Activated CD4-positive, alpha-beta memory T cell treated with anti-CD3 and anti-CD28 coated beads, Interleukin-2, amount 10 ng/mL, durations not matched to agents 7 days and 5 days (primary cell): ENCODE results near the gene STXBP5L. TPM values are rescaled to one million over a fixed set of nuclear protein-coding genes. Genes with fewer than 3 reads are reported as not detected.
"Not testable (repeated sequence)": the region's sequence is repeated elsewhere in the genome, so short reads cannot be mapped to it uniquely, and the experiment has no call there.

ENCODE experiments used
- CTCF ChIA-PET: fragments of 350-600 bp; sonication (Branson Sonifier 250); formaldehyde crosslinking; loops from one replicate; lab custom pipeline; 2021; ENCODE audit warnings: antibody characterized with exemption, inconsistent platforms; lab: Charles Lee
- POLR2A ChIA-PET: fragments of 350-600 bp; sonication (Branson Sonifier 250); formaldehyde crosslinking; loops from one replicate; lab custom pipeline; 2021; ENCODE audit warnings: antibody characterized with exemption; lab: Charles Lee
- DNase-seq: peaks from one replicate; pipeline ENCODE4 v3.0.0-alpha.2; 2020
- H3K27ac Mint-ChIP-seq: one replicate; pipeline ENCODE4 v1.8.0; 2021; ENCODE audit warnings: mild to moderate bottlenecking, mixed read lengths
- H3K27me3 Mint-ChIP-seq: one replicate; pipeline ENCODE4 v1.8.0; 2021; ENCODE audit warnings: mixed read lengths
- H3K36me3 Mint-ChIP-seq: one replicate; pipeline ENCODE4 v1.8.0; 2021; ENCODE audit warnings: low read depth, mixed read lengths
- H3K4me1 Mint-ChIP-seq: one replicate; pipeline ENCODE4 v1.8.0; 2021; ENCODE audit warnings: mixed read lengths
- H3K4me3 Mint-ChIP-seq: one replicate; pipeline ENCODE4 v1.8.0; 2021; ENCODE audit warnings: mild to moderate bottlenecking, mixed read lengths
- H3K9me3 Mint-ChIP-seq: one replicate; pipeline ENCODE4 v1.8.0; 2021; ENCODE audit warnings: mixed read lengths
- total RNA-seq, 2 experiments: library from RNA; stranded (reverse); gene quantifications; one replicate each; pipeline ENCODE4 v1.2.3, GENCODE V29; 2021

STXBP5L gene
- total RNA-seq, 2 experiments from 2014 or later, result not detected

DNA sequence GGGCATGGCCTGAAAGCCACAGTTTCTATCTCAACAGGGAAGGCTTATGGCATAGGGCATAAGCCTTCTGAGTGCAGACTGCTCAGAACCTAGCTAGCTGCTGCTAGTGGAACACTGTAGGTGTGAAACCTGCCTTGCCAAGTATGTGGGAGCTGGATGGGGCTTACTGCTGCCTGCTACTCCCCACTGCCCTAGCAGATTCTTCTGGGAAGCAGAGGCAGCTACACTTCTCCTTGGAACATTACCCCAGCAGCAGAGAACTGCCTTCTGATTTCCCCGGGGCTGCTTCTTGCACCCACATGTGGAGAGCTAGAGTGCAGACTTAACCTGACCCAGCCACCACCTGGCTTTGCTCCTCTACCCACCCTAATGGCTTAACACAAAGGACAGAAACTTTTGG is 422.1 kb downstream of the STXBP5L start:
- Mint-ChIP-seq H3K27ac (no peak overlapping the region), H3K36me3 (no peaks in the 10 kb centered on the region), H3K27me3 (peaks cover 6% of the 10 kb centered on the region), H3K4me3 (no peak overlapping the region), H3K4me1 (no peaks in the 10 kb centered on the region), H3K9me3 (no peaks in the 10 kb centered on the region)
- POLR2A ChIA-PET, result no interaction called here
- DNase-seq, result no peak
- CTCF ChIA-PET, result no interaction called here

DNA sequence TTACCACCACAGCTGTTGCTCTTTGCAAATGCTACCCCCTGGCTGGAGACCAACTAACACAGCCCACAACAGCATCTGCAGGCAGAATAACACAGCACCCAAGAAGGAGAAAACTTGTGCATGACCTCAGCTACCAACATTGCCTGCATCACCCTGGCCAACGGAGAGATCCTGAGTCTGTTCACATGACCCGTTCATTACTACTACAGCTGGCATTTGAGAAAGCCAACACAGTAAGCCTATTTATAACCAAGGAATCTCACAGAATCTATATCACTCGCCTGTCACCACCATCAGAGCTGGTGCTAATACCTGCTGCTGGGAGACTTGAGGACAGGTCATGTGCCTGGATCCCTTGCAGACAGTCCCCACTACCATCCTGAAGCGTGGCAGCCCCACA is 422.6 kb downstream of the STXBP5L start:
- CTCF ChIA-PET, result no interaction called here
- Mint-ChIP-seq H3K27ac (no peak overlapping the region), H3K27me3 (peaks cover 6% of the 10 kb centered on the region), H3K36me3 (no peaks in the 10 kb centered on the region), H3K4me1 (no peaks in the 10 kb centered on the region), H3K9me3 (no peaks in the 10 kb centered on the region), H3K4me3 (no peak overlapping the region)
- POLR2A ChIA-PET, result no interaction called here
- no peak for DNase-seq

DNA sequence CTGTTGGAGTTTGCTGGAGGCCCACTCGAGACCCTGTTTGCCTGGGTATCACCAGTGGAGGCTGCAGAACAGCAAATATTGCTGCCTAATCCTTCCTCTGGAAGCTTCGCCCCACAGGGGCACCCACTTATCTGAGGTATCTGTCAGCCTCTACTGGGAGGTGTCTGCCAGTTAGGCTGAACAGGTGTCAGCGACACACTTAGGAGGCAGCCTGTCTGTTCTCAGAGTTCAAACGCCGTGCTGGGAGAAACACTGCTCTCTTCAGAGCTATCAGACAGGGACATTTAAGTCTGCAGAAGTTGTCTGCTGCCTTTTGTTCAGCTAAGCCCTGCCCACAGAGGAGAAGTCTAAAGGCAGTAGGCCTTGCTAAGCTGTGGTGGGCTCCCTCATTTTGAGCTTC is 448.0 kb downstream of the STXBP5L start:
- H3K27ac Mint-ChIP-seq, DNase-seq, POLR2A ChIA-PET, CTCF ChIA-PET, H3K9me3 Mint-ChIP-seq, H3K4me3 Mint-ChIP-seq, H3K27me3 Mint-ChIP-seq, H3K36me3 Mint-ChIP-seq, H3K4me1 Mint-ChIP-seq: not testable (repeated sequence)

DNA sequence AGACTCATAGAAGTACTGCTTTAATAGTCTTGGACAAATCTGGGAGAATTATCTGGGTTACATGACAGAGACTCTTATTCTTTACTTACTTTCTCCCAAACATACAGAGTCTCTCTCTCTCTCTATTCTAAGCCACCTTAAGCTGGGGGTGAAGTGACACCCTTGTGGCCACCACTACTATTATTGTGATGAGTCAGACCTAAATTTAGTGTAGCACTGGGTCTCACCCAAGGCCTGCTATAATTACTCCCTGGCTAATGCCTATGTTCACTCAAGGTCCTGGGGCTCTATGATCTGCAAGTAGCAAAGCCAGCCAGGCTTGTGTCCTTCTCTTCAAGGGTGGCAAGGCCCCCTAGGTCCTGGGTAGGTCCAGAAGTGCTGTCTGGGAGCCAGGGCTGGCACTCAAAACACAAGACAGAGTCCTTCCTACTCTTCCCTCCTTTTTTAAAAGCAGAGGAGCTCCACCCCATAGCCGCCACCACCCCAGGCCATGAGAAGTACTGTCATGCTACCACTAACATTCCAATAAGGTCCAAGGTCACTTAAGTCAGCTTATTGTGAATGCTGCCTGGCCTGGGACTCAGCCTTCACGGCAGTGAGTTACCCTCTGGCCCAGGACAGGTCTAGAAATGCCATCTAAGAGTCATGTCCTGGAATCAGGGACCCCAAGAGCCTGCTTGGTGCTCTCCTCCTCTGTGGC is 454.2 kb downstream of the STXBP5L start:
- no peak overlapping the region for H3K4me3 Mint-ChIP-seq
- peaks cover 2% of the 10 kb centered on the region for H3K27me3 Mint-ChIP-seq
- no peak overlapping the region for H3K27ac Mint-ChIP-seq
- no peaks in the 10 kb centered on the region for H3K4me1 Mint-ChIP-seq
- ChIA-PET CTCF (no interaction called here), POLR2A (no interaction called here)
- no peaks in the 10 kb centered on the region for H3K36me3 Mint-ChIP-seq
- DNase-seq, result no peak
- H3K9me3 Mint-ChIP-seq, result no peaks in the 10 kb centered on the region

DNA sequence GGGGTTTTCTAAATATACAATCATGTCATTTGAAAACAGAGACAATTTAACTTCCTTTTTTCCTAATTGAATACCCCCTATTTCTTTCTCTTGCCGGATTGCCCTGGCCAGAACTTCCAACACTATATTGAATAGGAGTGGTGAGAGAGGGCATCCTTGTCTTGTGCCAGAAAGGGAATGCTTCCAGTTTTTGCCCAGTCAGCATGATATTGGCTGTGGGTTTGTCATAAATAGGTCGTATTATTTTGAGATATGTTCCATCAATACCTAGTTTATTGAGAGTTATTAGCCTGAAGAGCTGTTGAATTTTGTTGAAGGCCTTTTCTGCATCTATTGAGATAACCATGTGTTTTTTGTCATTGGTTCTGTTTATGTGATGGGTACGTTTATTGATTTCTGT is 480.3 kb downstream of the STXBP5L start:
- H3K4me3 Mint-ChIP-seq, CTCF ChIA-PET, H3K27ac Mint-ChIP-seq, H3K9me3 Mint-ChIP-seq, H3K4me1 Mint-ChIP-seq, H3K36me3 Mint-ChIP-seq, POLR2A ChIA-PET, DNase-seq: not testable (repeated sequence)
- peaks cover 15% of the 10 kb centered on the region for H3K27me3 Mint-ChIP-seq

DNA sequence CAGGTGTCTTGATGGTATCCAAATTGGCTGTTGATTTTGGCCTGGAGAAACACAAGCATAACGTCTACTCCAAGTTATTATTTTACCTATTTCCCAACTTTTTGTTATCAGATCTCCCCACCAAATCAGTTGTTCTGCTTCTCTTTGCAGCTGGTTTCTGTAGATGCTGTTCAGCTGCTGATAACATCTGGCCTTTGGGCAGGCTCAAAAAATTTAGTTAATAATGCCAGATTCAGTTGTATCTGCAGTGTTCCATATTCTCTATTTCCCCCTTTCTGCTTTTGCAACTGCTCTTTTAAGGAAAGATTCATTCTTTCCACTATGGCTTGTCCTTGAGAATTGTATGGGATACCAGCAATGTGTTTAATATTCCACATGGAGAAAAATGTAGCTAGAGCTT is 488.0 kb downstream of the STXBP5L start:
- POLR2A ChIA-PET, H3K27me3 Mint-ChIP-seq, H3K4me1 Mint-ChIP-seq, H3K36me3 Mint-ChIP-seq, H3K4me3 Mint-ChIP-seq, H3K9me3 Mint-ChIP-seq, DNase-seq, H3K27ac Mint-ChIP-seq, CTCF ChIA-PET: not testable (repeated sequence)

DNA sequence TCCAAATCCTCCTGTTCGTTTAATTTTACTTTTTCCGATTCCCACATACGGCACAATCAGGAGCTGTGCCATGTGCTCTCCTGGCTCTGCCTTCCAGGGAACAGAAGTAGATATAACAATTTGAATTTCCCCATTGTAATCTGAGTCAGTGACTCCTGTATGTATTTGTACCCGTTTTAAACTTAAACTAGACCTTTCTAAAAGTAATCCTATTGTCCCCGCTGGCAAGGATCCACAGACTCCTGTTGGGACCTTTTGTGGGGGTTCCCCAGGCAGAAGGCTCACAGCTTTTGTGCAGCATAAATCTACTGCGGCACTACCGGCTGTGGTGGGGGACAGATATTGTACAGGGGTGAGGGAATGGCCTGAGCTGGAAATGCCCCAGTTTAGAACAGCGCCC is 490.0 kb downstream of the STXBP5L start:
- H3K4me3 Mint-ChIP-seq, H3K27me3 Mint-ChIP-seq, DNase-seq, POLR2A ChIA-PET, CTCF ChIA-PET, H3K36me3 Mint-ChIP-seq, H3K27ac Mint-ChIP-seq, H3K4me1 Mint-ChIP-seq, H3K9me3 Mint-ChIP-seq: not testable (repeated sequence)

DNA sequence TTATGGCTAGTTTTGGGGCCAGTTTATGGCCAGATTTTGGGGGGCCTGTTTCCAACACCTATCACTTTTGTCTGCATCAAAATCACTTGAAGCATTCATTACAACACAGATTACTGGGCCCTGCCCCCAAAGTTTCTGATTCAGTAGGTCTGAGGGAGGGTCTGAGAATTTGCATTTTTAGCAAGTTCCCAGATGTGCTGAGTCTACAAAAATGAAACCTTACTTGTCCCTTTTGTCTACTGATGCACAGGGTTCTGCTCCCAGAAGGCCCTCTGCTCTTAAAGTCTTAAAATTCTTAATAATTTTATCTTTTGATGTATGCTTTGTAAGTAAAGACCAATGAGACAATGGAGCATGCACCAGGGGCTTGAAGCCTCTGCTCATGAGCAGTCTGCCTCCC is 491.8 kb downstream of the STXBP5L start:
- peaks cover 5% of the 10 kb centered on the region for H3K27me3 Mint-ChIP-seq
- no peak for DNase-seq
- no peak overlapping the region for H3K27ac Mint-ChIP-seq
- H3K9me3 Mint-ChIP-seq, result no peaks in the 10 kb centered on the region
- H3K4me1 Mint-ChIP-seq, result no peaks in the 10 kb centered on the region
- H3K36me3 Mint-ChIP-seq, result no peaks in the 10 kb centered on the region
- POLR2A ChIA-PET, result no interaction called here
- H3K4me3 Mint-ChIP-seq, result no peak overlapping the region
- CTCF ChIA-PET, result no interaction called here

DNA sequence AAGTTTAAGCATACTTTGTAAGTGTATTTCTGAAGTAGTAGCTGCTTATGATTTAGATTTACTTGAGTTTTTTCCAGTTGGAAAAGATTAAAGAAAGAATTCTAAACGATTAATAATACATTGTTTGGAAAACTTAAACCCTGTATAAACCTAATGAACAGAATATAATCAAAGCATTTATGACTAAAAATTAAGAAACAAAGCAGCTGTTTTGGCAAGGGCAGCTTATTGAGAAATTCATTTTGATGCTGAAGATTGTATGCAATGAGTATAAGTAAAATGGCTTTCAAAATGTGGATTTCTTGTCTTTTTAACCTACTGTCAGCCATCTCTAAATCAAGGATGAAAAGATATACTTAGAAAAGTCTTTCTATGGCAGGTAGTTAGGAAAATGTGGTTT is 497.6 kb downstream of the STXBP5L start:
- Mint-ChIP-seq H3K4me3 (no peak overlapping the region), H3K27me3 (no peaks in the 10 kb centered on the region)

DNA sequence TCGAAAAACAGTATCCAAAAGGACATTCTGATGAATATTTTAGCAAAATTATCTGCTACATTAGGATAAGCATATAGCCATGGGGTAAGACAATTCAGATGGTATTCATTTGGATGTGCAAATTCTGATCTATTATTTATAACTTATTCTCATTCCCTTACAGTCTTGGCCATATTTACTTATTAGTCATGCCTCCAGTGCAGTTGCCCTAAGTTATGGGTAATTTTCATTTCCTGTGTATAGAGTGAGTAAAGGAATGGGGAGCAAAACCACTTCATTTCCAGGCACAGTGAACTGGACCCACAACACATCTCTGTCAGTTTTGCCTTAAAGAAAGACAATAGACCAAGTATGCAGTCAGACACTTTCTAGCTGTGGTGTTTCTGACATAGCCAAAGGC is 503.5 kb downstream of the STXBP5L start:
- CTCF ChIA-PET, result no interaction called here
- no peak overlapping the region for H3K27ac Mint-ChIP-seq
- no peak overlapping the region for H3K4me3 Mint-ChIP-seq
- no peaks in the 10 kb centered on the region for H3K36me3 Mint-ChIP-seq
- no peak for DNase-seq
- no peaks in the 10 kb centered on the region for H3K9me3 Mint-ChIP-seq
- no peaks in the 10 kb centered on the region for H3K27me3 Mint-ChIP-seq
- POLR2A ChIA-PET, result no interaction called here
- peaks cover 3% of the 10 kb centered on the region for H3K4me1 Mint-ChIP-seq

More for the DNA sequence above, 497.6 kb downstream of the STXBP5L start:
- ChIA-PET CTCF (no interaction called here), POLR2A (no interaction called here)
- peaks cover 2% of the 10 kb centered on the region for H3K4me1 Mint-ChIP-seq
- no peaks in the 10 kb centered on the region for H3K9me3 Mint-ChIP-seq
- no peaks in the 10 kb centered on the region for H3K36me3 Mint-ChIP-seq
- no peak for DNase-seq
- H3K27ac Mint-ChIP-seq, result no peak overlapping the region

DNA sequence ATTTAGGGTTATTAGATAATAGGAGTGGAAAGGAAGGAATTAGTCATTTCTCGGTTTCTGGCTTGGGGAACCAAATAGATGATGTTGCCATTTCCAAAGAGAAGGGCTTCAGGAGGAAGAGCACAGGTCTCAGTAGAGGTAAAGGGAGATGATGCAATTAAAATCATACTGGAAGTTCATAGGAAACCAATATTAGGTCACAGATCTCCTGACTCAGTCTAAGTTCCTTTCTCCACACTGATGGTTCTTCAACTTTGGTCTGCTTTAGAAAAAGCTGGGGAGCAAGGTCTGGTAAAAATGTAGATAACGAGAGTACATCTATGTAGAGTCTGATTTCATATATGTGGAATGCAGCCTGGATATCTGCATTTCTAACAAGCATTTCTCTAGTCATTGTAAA is 506.9 kb downstream of the STXBP5L start:
- H3K27me3 Mint-ChIP-seq, result no peaks in the 10 kb centered on the region
- H3K9me3 Mint-ChIP-seq, result no peaks in the 10 kb centered on the region
- H3K36me3 Mint-ChIP-seq, result peaks cover 3% of the 10 kb centered on the region
- peaks cover 3% of the 10 kb centered on the region for H3K4me1 Mint-ChIP-seq
- no peak for DNase-seq
- H3K27ac Mint-ChIP-seq, result no peak overlapping the region
- no peak overlapping the region for H3K4me3 Mint-ChIP-seq
- CTCF ChIA-PET, result no interaction called here
- POLR2A ChIA-PET, result interaction anchor here (1.3 kb wide), 1 partner anchor 18 kb away, joined by 3 read pairs; no protein-coding TSS in a partner anchor

DNA sequence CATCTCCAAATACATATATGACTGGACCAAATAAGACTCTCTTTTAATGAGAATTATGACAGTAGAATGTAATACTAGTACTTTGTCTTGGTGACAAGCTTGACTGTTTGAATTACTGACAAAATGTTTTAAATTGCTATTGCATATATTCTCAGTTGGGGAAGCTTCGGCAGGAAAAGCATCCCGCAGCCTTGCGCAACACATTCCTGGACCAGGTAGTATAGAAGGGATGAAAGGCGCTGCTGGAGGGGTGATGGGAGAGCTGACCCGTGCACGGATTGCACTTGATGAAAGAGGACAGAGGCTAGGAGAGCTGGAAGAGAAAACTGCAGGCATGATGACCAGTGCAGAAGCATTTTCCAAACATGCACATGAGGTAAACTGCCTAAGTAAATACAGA is 510.2 kb downstream of the STXBP5L start:
- Mint-ChIP-seq H3K9me3 (no peaks in the 10 kb centered on the region), H3K36me3 (peaks cover 9% of the 10 kb centered on the region), H3K27me3 (no peaks in the 10 kb centered on the region), H3K27ac (no peak overlapping the region), H3K4me3 (no peak overlapping the region), H3K4me1 (peaks cover 1% of the 10 kb centered on the region)
- no peak for DNase-seq
- ChIA-PET POLR2A (no interaction called here), CTCF (interaction anchor here (0.6 kb wide), 1 partner anchor 355 kb away, joined by 4 read pairs; no protein-coding TSS in a partner anchor)

DNA sequence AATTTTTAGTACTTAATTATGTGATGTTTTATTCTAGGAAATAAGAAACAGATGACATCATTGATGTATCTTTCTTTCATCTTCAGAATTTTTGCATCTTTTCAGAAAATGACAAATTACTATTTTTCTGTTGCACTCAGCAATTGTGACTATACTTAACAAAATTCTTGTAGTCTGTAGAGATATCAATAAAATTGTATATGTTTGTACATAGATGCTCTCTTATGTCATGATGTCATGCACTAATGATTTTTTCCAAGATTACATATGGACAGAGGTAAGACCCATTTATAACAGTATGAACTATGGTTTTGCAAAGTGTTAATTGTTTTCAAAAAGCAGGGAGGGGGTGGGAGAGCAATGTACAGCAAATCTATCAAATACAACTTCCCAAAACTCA is 516.5 kb downstream of the STXBP5L start:
- Mint-ChIP-seq H3K27me3 (no peaks in the 10 kb centered on the region), H3K9me3 (no peaks in the 10 kb centered on the region), H3K4me1 (peaks cover 2% of the 10 kb centered on the region), H3K36me3 (peaks cover 43% of the 10 kb centered on the region), H3K27ac (no peak overlapping the region), H3K4me3 (no peak overlapping the region)
- DNase-seq, result no peak
- ChIA-PET POLR2A (no interaction called here), CTCF (no interaction called here)

DNA sequence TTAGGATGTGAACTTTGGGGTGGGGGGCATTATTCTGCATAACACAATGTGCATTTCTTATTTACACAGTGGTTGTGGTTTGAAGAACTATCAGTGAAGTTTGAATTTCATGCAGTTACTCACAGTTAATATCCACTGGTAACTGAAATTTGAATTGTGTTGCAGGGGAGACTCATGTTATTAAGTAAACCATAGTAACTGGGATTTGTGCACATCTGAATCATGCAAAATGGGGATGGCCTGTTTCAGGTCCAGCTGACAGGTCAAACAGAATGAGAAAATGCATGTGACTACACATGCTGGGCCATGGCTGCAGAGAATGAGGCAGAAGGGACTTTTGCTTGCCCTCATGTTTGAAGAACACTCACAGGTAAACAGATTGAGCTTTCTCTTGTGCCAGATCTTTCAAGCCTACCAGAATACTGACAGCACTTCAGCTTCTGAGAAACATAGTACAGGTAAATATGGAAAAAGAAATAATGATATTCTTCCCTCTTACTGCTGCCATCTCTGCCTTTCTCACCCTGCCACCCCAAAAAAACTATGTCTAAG is 522.7 kb downstream of the STXBP5L start:
- Mint-ChIP-seq H3K4me3 (no peak overlapping the region), H3K4me1 (peaks cover 19% of the 10 kb centered on the region), H3K27me3 (no peaks in the 10 kb centered on the region), H3K27ac (no peak overlapping the region), H3K36me3 (peaks cover 64% of the 10 kb centered on the region), H3K9me3 (no peaks in the 10 kb centered on the region)
- no peak for DNase-seq
- POLR2A ChIA-PET, result no interaction called here
- CTCF ChIA-PET, result no interaction called here
